H9 (cell line): ENCODE data around the gene EHD4. TPM values are rescaled to one million over a fixed set of nuclear protein-coding genes. Genes with fewer than 3 reads are reported as not detected.

Source experiments
- DNase-seq: peaks from one replicate; pipeline ENCODE4 v3.0.0-alpha.2; 2017
- H2AFZ ChIP-seq: one replicate; pipeline ENCODE4 v1.6.1; 2013; ENCODE audit warnings: mild to moderate bottlenecking, low read length, control low read depth, moderate library complexity
- H2AK5ac ChIP-seq: 2 replicates; pipeline ENCODE4 v1.6.1; 2013; ENCODE audit warnings: low read length, control low read depth, mixed read lengths; ENCODE audit not compliant: insufficient read length
- H2BK120ac ChIP-seq: one replicate; pipeline ENCODE4 v1.6.1; 2013; ENCODE audit warnings: low read depth, mild to moderate bottlenecking, low read length, control low read depth, inconsistent platforms; ENCODE audit not compliant: poor library complexity, severe bottlenecking
- H2BK12ac ChIP-seq: 2 replicates; pipeline ENCODE4 v1.6.1; 2013; ENCODE audit warnings: low read length, control low read depth, mixed read lengths, low read depth; ENCODE audit not compliant: insufficient read length
- H2BK15ac ChIP-seq: 2 replicates; pipeline ENCODE4 v1.6.1; 2013; ENCODE audit warnings: low read depth, low read length, control low read depth
- H2BK20ac ChIP-seq: one replicate; pipeline ENCODE4 v1.6.1; 2013; ENCODE audit warnings: low read depth, mild to moderate bottlenecking, low read length, control low read depth, inconsistent platforms; ENCODE audit not compliant: poor library complexity, severe bottlenecking
- H2BK5ac ChIP-seq: 2 replicates; pipeline ENCODE4 v1.6.1; 2013; ENCODE audit warnings: low read length, control low read depth, mixed read lengths; ENCODE audit not compliant: insufficient read length
- H3K14ac ChIP-seq: 2 replicates; pipeline ENCODE4 v1.6.1; 2013; ENCODE audit warnings: low read length, control low read depth; ENCODE audit not compliant: insufficient read depth
- H3K18ac ChIP-seq: 2 replicates; pipeline ENCODE4 v1.6.1; 2013; ENCODE audit warnings: low read depth, mild to moderate bottlenecking, mixed read lengths, low read length, control low read depth; ENCODE audit not compliant: insufficient read length
- H3K23ac ChIP-seq: 2 replicates; pipeline ENCODE4 v1.6.1; 2013; ENCODE audit warnings: low read length, control low read depth, mixed read lengths, low read depth; ENCODE audit not compliant: insufficient read length
- H3K23me2 ChIP-seq: 2 replicates; pipeline ENCODE4 v1.6.1; 2013; ENCODE audit warnings: low read depth, mild to moderate bottlenecking, mixed read lengths, low read length, control low read depth; ENCODE audit not compliant: insufficient read length, poor library complexity, severe bottlenecking
- H3K27ac ChIP-seq: 2 replicates; pipeline ENCODE4 v1.5.1; 2013; ENCODE audit warnings: low read length, control low read depth, mixed read lengths, low read depth; ENCODE audit not compliant: insufficient read length
- H3K27me3 ChIP-seq: 2 replicates; pipeline ENCODE4 v1.6.1; 2013; ENCODE audit warnings: low read length, control low read depth, inconsistent platforms; ENCODE audit not compliant: insufficient read depth
- H3K4ac ChIP-seq: 2 replicates; pipeline ENCODE4 v1.6.1; 2013; ENCODE audit warnings: low read depth, mild to moderate bottlenecking, control low read depth, inconsistent platforms, low read length, moderate library complexity
- H3K4me1 ChIP-seq: 2 replicates; pipeline ENCODE4 v1.6.1; 2013; ENCODE audit warnings: low read length, control low read depth, inconsistent platforms; ENCODE audit not compliant: insufficient read depth
- H3K4me2 ChIP-seq: 2 replicates; pipeline ENCODE4 v1.6.1; 2013; ENCODE audit warnings: low read length, control low read depth, mixed read lengths; ENCODE audit not compliant: insufficient read length, insufficient read depth
- H3K56ac ChIP-seq: 2 replicates; pipeline ENCODE4 v1.6.1; 2013; ENCODE audit warnings: low read depth, mild to moderate bottlenecking, mixed read lengths, low read length, control low read depth; ENCODE audit not compliant: insufficient read length
- H3K79me1 ChIP-seq: 2 replicates; pipeline ENCODE4 v1.6.1; 2013; ENCODE audit warnings: low read depth, mild to moderate bottlenecking, moderate library complexity, low read length, control low read depth, inconsistent platforms; ENCODE audit not compliant: insufficient read depth, poor library complexity, severe bottlenecking
- H3K79me2 ChIP-seq: 2 replicates; pipeline ENCODE4 v1.6.1; 2013; ENCODE audit warnings: low read length, control low read depth, inconsistent platforms; ENCODE audit not compliant: insufficient read depth
- H3K9ac ChIP-seq: 2 replicates; pipeline ENCODE4 v1.6.1; 2013; ENCODE audit warnings: low read length, control low read depth, mixed read lengths; ENCODE audit not compliant: insufficient read length; ENCODE audit errors: extremely low read depth
- H3K9me3 ChIP-seq: one replicate; pipeline ENCODE4 v1.6.1; 2013; ENCODE audit warnings: low read depth, low read length, inconsistent platforms; ENCODE audit not compliant: control insufficient read depth
- H3T11ph ChIP-seq: one replicate; pipeline ENCODE4 v1.6.1; 2013; ENCODE audit warnings: mild to moderate bottlenecking, low read length, control low read depth, inconsistent platforms
- H4K20me1 ChIP-seq: one replicate; pipeline ENCODE4 v1.6.1; 2013; ENCODE audit not compliant: control insufficient read depth, insufficient read length, insufficient read depth
- H4K5ac ChIP-seq: 2 replicates; pipeline ENCODE4 v1.6.1; 2013; ENCODE audit warnings: low read depth, mild to moderate bottlenecking, mixed read lengths, low read length, control low read depth; ENCODE audit not compliant: insufficient read length
- H4K8ac ChIP-seq: replicated peaks from 2 replicates; pipeline ENCODE4 v1.6.1; 2013; ENCODE audit warnings: low read length, control low read depth, mixed read lengths, low read depth; ENCODE audit not compliant: insufficient read length
- H4K91ac ChIP-seq: 2 replicates; pipeline ENCODE4 v1.6.1; 2013; ENCODE audit warnings: low read depth, mild to moderate bottlenecking, moderate library complexity, mixed read lengths, low read length, control low read depth; ENCODE audit not compliant: insufficient read length
- H3K27ac Mint-ChIP-seq, 3 experiments: 2 replicates in 2 of 3; 3 replicates in 1 of 3; pipeline ENCODE4 v1.8.0; 2020 to 2021; ENCODE audit warnings: mixed read lengths in 3 of 3, mild to moderate bottlenecking in 1 of 3, moderate library complexity in 1 of 3
- H3K27me3 Mint-ChIP-seq: 2 replicates; pipeline ENCODE4 v1.8.0; 2021; ENCODE audit warnings: low read depth, mild to moderate bottlenecking, moderate library complexity, mixed read lengths
- H3K36me3 Mint-ChIP-seq, 3 experiments: 2 replicates in 2 of 3; 3 replicates in 1 of 3; pipeline ENCODE4 v1.8.0; 2020 to 2021; ENCODE audit warnings: low read depth in 3 of 3, mixed read lengths in 3 of 3; ENCODE audit not compliant: insufficient read depth in 1 of 3
- H3K4me1 Mint-ChIP-seq, 2 experiments: 2 replicates each; pipeline ENCODE4 v1.8.0; 2020; ENCODE audit warnings: mixed read lengths in 2 of 2
- H3K4me3 Mint-ChIP-seq, 2 experiments: 2 replicates in 1 of 2; 3 replicates in 1 of 2; pipeline ENCODE4 v1.8.0; 2020 to 2021; ENCODE audit warnings: mild to moderate bottlenecking in 2 of 2, mixed read lengths in 2 of 2, moderate library complexity in 1 of 2
- H3K9me3 Mint-ChIP-seq, 2 experiments: 2 replicates in 1 of 2; 3 replicates in 1 of 2; pipeline ENCODE4 v1.8.0; 2020; ENCODE audit warnings: mild to moderate bottlenecking in 2 of 2, mixed read lengths in 2 of 2, moderate library complexity in 1 of 2
- CTCF ChIP-seq: fragments of 200-600 bp; sonication (generic); conservative IDR thresholded peaks from 3 replicates; pipeline ENCODE4 v1.8.0; 2021; ENCODE audit warnings: antibody characterized with exemption, mild to moderate bottlenecking
- WGBS: extraction: QIAGEN DNeasy Blood & Tissue Kit; methylation state at CpG from one replicate; pipeline ENCODE4 v1.1.7; 2013; ENCODE audit warnings: missing lambda C conversion rate, low lambda C conversion rate, mixed read lengths; ENCODE audit not compliant: insufficient read length; ENCODE audit errors: extremely low coverage; 5-methylcytosine and 5-hydroxymethylcytosine counted together
- total RNA-seq: library from RNA; stranded (reverse); gene quantifications from 2 replicates; pipeline ENCODE4 v1.2.1, GENCODE V29; 2021

EHD4 gene
- total RNA-seq, 1 experiment from 2014 or later, result 22.9 TPM

DNA sequence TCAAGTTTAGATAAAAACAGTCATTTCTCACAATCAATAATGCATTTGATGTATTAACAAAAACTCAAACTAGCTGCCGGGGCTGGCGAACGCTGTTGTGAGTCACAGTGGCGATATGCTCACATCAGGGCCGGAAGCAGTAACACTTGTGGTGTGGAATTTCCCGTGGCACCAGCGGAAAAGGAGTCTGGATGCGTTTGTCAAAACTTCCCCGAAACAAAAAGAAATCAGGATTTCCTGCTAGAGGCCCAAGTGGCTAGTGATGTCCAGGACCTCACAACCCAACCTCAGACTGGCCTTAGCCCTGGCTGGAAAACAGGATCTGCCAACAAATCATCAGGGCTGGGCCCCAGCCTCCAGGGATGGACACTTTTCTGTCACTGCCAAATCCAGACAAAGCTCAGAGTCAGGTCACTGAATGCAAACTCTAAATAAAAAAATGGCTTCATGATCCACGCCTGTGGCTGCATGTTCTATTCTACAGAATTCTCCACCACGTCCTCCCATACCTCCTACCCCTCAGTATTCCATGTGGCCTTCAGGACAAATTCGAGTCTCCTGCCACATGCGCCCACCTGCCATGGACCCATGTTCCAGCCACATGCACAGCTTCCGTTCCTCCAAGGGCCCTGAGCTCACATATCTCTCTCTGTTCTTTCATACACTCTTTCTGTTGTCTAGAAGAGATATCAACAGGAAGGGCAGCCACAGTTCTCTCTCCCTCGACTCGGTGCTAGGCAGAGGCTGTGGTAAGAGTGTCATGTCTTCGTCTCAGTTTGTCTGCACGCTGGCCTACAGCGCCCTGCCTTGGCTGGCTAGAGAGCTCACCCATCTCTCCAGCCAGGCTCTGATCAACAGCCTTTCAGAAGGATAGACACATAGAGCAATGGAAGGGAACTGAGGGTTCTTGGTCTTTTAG lies 35.4 kb downstream of the EHD4 start:
- no peak overlapping the region for H2BK120ac ChIP-seq
- H3K4me3 Mint-ChIP-seq, result no peak overlapping the region
- TF ChIP-seq CTCF, result no peak
- no peak overlapping the region for H4K91ac ChIP-seq
- no peaks in the 10 kb centered on the region for H4K20me1 ChIP-seq
- H3T11ph ChIP-seq, result no peak overlapping the region
- H3K36me3 Mint-ChIP-seq, result peaks cover 0 to 24% (median 24%) of the 10 kb centered on the region in 3 experiments; a peak in 6 of 7 replicates
- no peak for DNase-seq
- no peak overlapping the region for H4K8ac ChIP-seq
- H3K23ac ChIP-seq, result no peak overlapping the region
- no peak overlapping the region for H2AFZ ChIP-seq
- no peak overlapping the region for H3K18ac ChIP-seq
- peak overlapping the region in 2 of 3 experiments; percentile 59 to 84; a peak in 4 of 7 replicates for H3K27ac Mint-ChIP-seq
- H3K9me3 Mint-ChIP-seq, result no peaks in the 10 kb centered on the region; a peak in 1 of 5 replicates
- no peak overlapping the region for H3K4me2 ChIP-seq
- H2BK20ac ChIP-seq, result no peak overlapping the region
- H3K23me2 ChIP-seq, result no peaks in the 10 kb centered on the region
- H3K9ac ChIP-seq, result no peak overlapping the region
- no peaks in the 10 kb centered on the region for H3K9me3 ChIP-seq
- H3K14ac ChIP-seq, result no peak overlapping the region
- no peaks in the 10 kb centered on the region for H3K79me2 ChIP-seq
- no peak overlapping the region for H2AK5ac ChIP-seq
- H2BK12ac ChIP-seq, result no peak overlapping the region
- no peak overlapping the region for H2BK15ac ChIP-seq
- no peak overlapping the region for H4K5ac ChIP-seq
- no peak overlapping the region for H2BK5ac ChIP-seq
- H3K4ac ChIP-seq, result no peak overlapping the region
- H3K4me1 Mint-ChIP-seq, result peaks cover 28 to 37% of the 10 kb centered on the region in 2 experiments
- no peak overlapping the region for H3K27ac ChIP-seq
- no peaks in the 10 kb centered on the region for H3K27me3 ChIP-seq
- peaks cover 10% of the 10 kb centered on the region; the same call in 1 of the 2 replicates for H3K4me1 ChIP-seq
- WGBS, result no CpG with 5 or more reads among the region's 19 CpGs
- H3K79me1 ChIP-seq, result no peaks in the 10 kb centered on the region
- H3K56ac ChIP-seq, result no peak overlapping the region
- H3K27me3 Mint-ChIP-seq, result no peaks in the 10 kb centered on the region
